Measurements from ENCODE around the gene SLC25A30. TPM values are rescaled to one million over a fixed set of nuclear protein-coding genes. Genes with fewer than 3 reads are reported as not detected.
"Not testable (repeated sequence)": the region's sequence is repeated elsewhere in the genome, so short reads cannot be mapped to it uniquely, and the experiment has no call there.

SLC25A30 gene
- total RNA-seq, 1 donor from 2014 or later, result 175 TPM

GRCh38 chr13:45384474-45385174 lies 33.5 kb downstream of the SLC25A30 start:
- H3K36me3 ChIP-seq, result peaks cover 14% of the 10 kb centered on the region
- H3K9me3 ChIP-seq (replicated peaks), result no peaks in the 10 kb centered on the region
- no peak overlapping the region for H3K4me3 ChIP-seq
- H3K4me1 ChIP-seq, result peaks cover 22% of the 10 kb centered on the region
- no peak for TF ChIP-seq CTCF (IDR thresholded peaks at IDR 0.05; ENCODE audit: borderline replicate concordance)
- H3K27ac ChIP-seq (replicated peaks), result peak overlapping the region; percentile 61
- no peaks in the 10 kb centered on the region for H3K27me3 ChIP-seq (ENCODE audit: low read depth)
- intact Hi-C loops (cut with micrococcal nuclease), result no loop called here
- DNase-seq, result no peak

GRCh38 chr13:45382739-45383138 lies 35.4 kb downstream of the SLC25A30 start:
- H3K4me1 ChIP-seq, result peaks cover 17% of the 10 kb centered on the region
- H3K27me3 ChIP-seq (ENCODE audit: low read depth); intact Hi-C loops (cut with micrococcal nuclease); H3K27ac ChIP-seq (replicated peaks); H3K9me3 ChIP-seq (replicated peaks); H3K36me3 ChIP-seq; DNase-seq; H3K4me3 ChIP-seq: not testable (repeated sequence)

- Histone ChIP-seq H3K27me3 (ENCODE audit: low read depth) (no peaks in the 10 kb centered on the region), H3K4me3 (no peak overlapping the region), H3K27ac (replicated peaks) (no peak overlapping the region), H3K36me3 (peaks cover 9% of the 10 kb centered on the region), H3K9me3 (replicated peaks) (no peaks in the 10 kb centered on the region), H3K4me1 (peaks cover 14% of the 10 kb centered on the region)
- intact Hi-C loops (cut with micrococcal nuclease), result no loop called here
- TF ChIP-seq CTCF (IDR thresholded peaks at IDR 0.05; ENCODE audit: borderline replicate concordance), result no peak
- no peak for DNase-seq
Observed at GRCh38 chr13:45381196-45381595, 37.0 kb downstream of the SLC25A30 start.

GRCh38 chr13:45380708-45381107 lies 37.5 kb downstream of the SLC25A30 start:
- H3K9me3 ChIP-seq (replicated peaks); H3K27me3 ChIP-seq (ENCODE audit: low read depth); H3K27ac ChIP-seq (replicated peaks); H3K4me3 ChIP-seq; H3K36me3 ChIP-seq; DNase-seq; intact Hi-C loops (cut with micrococcal nuclease); H3K4me1 ChIP-seq: not testable (repeated sequence)

GRCh38 chr13:45379516-45379915 lies 38.7 kb downstream of the SLC25A30 start:
- H3K9me3 ChIP-seq (replicated peaks); H3K27ac ChIP-seq (replicated peaks); DNase-seq; H3K4me3 ChIP-seq; H3K27me3 ChIP-seq (ENCODE audit: low read depth); H3K4me1 ChIP-seq; H3K36me3 ChIP-seq: not testable (repeated sequence)
- intact Hi-C loops (cut with micrococcal nuclease), result loop anchor here (10.0 kb wide), 1 partner anchor 105 kb away; no protein-coding TSS in a partner anchor

- not testable (repeated sequence) for H3K4me3 ChIP-seq; H3K27ac ChIP-seq (replicated peaks); H3K27me3 ChIP-seq (ENCODE audit: low read depth); DNase-seq; H3K9me3 ChIP-seq (replicated peaks); H3K36me3 ChIP-seq; H3K4me1 ChIP-seq
- intact Hi-C loops (cut with micrococcal nuclease), result loop anchor here (10.0 kb wide), 1 partner anchor 106 kb away; no protein-coding TSS in a partner anchor
Observed at GRCh38 chr13:45378786-45379185, 39.4 kb downstream of the SLC25A30 start.

- not testable (repeated sequence) for H3K36me3 ChIP-seq; H3K27ac ChIP-seq (replicated peaks); H3K27me3 ChIP-seq (ENCODE audit: low read depth); H3K4me3 ChIP-seq; DNase-seq; H3K9me3 ChIP-seq (replicated peaks)
- H3K4me1 ChIP-seq, result peaks cover 14% of the 10 kb centered on the region
- intact Hi-C loops (cut with micrococcal nuclease), result loop anchor here (10.0 kb wide), 1 partner anchor 107 kb away; no protein-coding TSS in a partner anchor
Observed at GRCh38 chr13:45377314-45377713, 40.9 kb downstream of the SLC25A30 start.

GRCh38 chr13:45376651-45377050 lies 41.5 kb downstream of the SLC25A30 start:
- DNase-seq; H3K4me3 ChIP-seq; H3K9me3 ChIP-seq (replicated peaks); H3K36me3 ChIP-seq; H3K27ac ChIP-seq (replicated peaks); H3K27me3 ChIP-seq (ENCODE audit: low read depth): not testable (repeated sequence)
- H3K4me1 ChIP-seq, result peaks cover 19% of the 10 kb centered on the region
- intact Hi-C loops (cut with micrococcal nuclease), result loop anchor here (10.0 kb wide), 1 partner anchor 108 kb away; no protein-coding TSS in a partner anchor
